ENCODE results near the gene ABCA9.

The ABCA9 gene

DNA sequence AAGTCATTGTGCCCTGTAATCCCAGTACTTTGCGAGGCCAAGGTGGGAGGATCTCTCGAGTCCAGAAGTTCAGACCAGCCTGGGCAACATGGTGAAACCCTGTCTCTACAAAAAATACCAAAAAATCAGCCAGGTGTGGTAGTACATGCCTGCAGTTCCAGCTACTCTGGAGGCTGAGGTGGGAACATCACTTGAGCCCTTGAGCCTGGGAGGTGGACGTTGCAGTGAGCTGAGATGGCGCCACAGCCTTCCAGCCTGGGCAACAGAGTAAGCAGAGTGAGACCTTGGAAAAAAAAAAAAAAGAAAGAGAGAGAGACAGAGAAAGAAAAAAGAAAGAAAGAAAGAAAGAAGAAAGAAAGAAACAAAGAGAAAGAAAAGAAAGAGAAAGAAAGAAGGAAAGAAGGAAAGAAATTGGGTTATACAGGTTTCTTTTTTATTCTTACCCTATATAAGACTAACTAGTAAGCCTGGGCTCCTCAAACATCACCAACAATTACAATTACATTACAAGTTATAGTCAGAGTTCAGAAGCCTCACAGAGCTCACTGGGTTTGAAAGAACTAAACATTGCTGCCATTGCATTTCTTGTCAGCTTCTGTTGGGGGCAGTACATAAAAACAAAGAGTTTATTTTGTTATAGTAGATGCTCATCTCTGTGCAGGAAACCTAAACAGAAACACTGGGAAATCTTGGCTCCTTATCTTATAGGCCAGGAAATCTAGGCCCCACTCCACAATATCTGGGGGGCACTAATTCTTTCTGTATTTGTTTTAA, 6.7 kb upstream of the ABCA9 start:
- no peak for DNase-seq

DNA sequence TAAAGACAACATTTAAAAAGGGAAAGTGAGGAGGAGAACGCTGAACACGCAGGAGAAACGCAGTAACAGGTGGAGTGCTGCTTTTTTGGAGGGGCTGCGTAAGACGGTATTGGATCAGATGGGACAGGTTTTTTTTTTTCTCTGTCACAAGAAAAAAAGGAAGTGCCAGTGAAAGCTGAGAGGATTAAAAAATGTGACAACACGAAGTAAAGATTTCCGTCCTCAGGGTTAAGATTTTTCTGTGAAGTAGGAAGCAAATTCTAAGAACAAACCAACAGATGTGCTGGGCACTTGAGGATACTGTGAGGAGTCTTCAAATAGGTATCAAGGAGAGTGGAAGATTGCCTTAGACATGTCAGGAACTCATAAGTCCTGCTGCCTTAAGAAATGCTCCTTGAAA, 5.8 kb upstream of the ABCA9 start:
- no peak for DNase-seq

DNA sequence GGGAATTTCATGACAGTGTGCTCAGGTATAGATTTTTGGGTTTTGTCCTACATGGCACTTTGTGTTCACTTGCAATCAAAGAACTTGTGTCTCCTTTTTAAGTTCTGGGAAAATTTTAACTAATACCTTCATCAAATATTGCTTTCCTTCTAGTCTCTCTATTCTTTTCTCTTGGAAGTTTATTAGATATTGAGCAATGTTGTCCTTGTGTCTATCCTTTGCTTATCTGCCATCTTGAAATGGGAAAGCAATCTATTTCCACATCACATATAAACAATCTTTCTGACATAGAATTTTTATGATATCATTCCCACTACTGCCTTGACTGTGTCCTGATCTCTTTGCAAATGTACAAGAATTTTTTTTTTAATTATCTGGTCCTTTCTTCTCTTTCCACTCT, 4.4 kb upstream of the ABCA9 start:
- no peak for DNase-seq

DNA sequence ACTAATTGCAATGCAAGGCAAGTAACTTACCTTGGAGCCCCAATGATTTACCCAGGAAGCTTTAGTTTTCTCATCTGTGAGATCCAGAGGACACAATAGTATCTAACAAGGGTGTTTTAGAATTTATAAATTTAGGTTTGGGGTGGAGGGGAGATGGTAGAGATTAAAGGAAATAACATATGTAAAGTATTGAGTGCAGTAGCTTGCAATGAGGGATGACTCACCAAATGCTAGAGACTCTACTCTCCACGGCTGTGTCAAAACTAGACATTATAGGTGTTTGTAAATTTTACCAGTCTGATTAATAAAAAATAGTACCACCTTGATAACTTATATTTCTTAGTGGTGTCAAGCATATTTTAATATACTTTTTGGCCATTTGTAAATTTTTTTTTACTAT, 3.7 kb upstream of the ABCA9 start:
- no peak for DNase-seq

DNA sequence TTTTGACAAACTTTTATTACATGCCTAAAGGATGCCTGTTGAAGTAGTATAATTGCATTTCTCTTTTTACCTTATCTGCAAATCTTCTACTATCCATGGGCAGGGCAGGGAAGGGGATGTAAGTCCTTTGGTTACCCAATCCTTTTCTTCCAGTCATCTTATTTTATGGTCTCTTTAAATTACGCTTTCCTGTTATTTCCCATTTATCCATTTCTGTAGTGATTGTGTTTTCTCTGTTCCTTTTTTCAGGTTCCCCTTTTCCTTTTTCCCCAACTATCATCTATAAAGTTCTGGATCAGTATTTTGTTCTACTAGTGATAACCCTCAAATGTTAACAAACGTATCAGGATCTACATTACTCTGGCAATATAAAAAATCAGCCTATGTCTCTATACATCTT, 3.3 kb upstream of the ABCA9 start:
- DNase-seq, result no peak

DNA sequence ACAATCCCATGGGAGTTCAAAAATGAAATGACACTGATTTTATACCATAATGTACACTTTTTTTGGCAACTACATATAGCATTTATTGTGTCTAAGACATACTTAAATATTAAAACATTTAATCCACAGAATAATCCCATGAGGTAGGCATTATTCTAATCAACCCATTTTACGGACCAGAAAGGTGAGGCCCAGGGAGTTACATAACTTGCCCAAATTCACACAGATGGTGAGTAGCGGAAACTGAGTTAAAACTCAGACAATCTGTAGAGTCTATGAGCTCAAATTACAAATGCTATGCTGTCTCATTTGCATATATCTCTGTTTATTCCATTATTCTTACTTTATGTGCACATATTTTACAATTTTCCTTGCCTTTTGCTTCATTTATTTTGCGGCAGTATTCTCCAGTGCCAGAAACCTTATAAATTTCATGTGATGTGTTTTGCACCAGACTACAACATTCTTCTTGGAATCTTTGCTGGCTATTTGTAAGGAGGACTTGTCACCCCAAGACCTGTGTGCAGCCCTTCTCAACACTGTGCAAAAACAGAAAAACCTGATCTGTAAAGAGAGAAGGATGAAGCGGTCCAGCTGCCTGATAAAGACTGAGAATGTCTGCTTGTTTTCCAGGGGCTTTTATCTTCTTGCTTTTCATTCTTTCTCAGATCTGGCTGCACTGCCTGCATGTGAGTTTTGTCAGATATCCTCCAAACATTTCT, 2.3 kb upstream of the ABCA9 start:
- no peak for DNase-seq

DNA sequence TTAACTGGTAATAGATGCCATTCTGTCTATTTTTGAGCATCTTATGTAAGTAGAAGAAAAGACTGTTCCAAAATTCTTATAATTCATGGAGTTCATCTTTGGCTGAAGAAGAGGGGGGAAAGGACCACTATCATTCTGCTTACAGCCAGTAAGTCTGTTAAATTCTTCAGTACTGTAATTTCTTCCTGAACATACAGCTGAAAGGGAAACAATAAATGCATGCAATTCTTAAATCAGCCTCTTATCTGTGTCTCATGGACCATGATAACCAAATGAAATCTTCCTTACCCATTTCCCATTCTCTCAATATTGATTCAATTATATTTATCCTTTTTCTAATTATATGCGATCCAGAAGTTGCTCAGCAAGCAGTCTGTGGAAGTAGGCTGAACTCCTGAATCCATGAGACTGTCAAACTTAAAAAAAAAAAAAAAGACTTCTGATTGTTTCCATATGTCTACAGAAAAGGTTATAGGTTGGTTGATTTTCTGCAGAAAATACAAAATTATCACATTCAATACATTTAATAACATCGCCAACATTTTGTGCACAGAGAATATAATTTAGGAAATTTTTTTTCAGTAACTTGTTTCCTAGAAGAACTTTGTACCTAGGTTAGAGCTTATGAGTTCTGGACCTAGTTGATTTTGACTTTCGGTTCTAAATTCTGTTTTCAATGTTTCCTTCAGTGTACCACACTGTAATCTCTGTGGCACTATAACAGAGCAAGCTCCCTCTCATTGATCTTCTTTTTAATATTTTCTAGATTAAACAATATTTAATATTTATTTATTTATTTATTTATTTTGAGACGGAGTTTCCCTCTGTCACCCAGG, 1.2 kb upstream of the ABCA9 start:
- no peak for DNase-seq

DNA sequence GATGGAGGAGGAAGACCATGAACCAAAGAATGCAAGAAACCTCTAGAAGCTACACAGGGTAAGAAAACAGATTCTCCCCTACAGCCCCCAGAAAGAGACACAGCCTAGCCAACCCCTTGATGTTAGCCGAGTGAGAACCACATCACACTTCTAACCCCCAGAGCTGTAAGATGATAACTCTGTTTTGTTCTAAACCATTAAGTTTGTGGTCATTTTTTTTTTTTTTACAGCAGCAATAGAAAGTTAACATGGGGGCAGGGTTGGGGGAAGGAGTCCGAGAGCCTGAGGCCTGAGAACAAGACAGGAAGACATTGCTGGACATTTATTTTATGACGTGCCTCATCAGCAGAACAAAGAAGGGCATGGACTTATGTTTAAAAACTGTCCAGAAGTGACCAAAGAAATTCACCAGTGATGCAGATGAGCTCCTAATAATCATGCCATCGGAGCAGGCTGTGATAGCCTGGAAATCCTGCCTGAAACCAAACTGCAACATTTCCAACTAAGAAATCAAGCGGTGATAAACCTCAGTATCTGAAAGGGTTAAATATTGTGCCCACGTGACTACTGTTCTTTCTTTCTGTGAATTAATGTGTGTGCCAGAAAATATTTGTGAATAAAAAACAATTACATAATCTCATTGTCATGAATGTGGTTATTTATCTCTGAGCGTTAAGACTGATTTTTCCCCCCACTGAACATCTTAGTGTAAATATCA, 1.1 kb downstream of the ABCA9 start:
- no peak for DNase-seq

DNA sequence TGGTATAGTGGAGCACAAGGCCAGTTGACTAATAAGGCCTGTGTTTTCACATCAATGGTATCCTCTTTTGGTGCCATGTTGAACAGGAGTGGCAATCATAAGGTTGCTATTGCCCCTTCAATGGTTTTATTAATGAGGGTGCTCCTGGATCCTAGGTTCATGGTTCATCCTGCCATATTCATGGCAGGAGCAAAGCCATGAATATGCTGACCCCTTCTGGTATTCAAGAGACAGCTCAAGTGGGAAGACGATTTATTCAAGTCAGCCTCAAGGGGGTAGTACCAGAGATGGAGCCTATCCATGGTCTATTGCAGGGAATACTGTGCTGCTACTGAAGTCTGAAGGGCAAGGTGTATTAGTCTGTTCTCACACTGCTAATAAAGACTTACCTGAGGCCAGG, 2.6 kb downstream of the ABCA9 start:
- DNase-seq, result no peak

DNA sequence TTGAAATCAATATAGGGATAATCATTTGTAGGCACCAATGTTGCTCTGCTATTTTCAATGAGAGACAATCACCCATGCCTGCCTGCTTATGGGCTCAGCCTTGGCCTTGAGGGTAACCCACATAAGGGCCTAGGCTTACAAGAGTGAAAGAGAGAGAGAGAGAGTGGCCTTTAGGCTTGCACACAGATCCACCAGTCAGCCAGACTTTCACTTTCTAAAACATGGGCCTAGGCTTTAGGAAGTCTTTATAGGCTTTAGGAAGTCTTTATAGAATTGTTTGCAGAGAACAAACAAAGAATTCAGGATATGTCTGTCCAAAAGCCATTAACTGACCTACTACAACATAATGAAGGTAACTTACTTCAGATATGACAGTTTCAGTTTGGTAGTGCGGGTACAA, 3.4 kb downstream of the ABCA9 start:
- DNase-seq, result no peak

DNA sequence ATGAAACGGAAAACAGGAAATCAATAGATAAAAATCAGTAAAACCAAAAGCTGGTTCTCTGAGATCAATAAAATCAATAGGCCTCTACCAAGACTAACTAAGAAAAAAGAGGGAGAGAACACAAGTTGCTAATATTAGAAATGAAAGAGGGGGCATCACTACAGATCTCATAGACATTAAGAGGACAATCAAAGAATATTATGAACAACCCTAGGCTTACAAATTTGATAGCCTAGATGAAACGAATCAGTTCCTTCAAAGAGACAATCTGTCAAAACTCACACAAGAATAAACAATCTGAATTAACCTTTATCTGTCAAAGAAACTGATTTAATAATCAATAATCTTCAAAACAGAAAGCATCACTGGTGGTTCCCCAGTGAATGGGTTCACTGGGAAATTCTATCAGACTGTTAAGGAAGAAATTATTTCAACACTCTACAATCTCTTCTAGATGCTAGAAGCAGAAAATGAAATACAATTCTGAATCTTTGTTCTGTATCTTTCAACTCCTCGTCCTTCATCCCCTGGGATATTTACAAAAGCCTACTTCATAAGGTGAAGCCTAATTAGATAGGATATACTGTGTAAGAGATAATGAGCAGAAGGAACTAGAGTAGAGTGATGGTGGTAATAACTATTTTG, 4.4 kb downstream of the ABCA9 start:
- DNase-seq, result no peak

DNA sequence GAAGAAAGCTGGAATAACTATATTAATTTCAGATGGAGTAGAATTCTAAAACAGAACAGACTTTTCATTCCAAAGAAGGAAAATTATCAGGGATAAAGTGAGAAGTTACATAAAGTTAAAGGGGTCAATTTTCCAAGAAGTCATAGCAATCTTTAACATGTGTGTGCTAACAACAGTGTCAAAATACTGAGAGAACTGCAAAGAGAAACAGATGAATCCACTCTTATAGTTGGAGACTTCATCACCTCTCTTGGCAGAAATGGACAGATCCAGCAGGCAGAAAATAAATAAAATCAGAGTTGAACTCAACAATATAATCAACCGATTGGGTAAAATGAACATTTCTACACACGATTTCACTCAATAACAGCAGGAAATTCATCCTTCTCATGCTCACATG, 5.4 kb downstream of the ABCA9 start:
- DNase-seq, result no peak

DNA sequence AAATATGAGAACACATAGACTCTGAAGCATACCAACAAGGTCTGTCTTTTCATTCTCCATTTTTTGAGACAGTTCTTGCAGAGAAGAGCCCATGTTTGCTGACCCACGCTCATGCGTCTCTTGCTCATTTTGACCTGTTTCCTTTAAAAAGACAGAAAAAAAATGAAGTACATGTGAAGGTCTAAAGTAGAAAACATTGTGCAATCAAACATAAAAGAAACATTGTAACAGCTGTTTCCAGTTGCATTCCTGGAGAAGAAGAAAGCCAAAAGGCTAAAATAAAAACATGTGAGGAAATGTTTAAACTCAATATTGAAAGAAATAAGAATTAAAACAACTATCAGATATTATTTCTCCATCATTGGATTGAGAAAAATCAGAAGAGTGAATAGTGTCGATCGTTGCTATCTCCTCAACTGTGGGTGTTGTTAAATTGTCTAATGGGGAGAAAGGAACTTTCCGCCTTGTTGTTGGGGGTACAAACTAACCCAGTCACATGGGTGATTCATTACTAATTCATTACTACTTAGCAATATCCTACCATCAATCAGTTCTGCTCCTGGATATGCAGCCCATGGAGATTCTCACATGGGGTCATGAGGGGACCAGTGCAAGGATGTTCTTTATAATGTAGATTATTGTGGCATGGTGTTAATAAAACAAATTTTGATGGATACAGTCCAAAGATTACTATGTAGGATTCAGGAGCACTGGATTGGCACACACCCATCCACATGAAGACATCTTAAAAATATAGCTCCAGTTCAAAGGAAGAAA, 9.5 kb downstream of the ABCA9 start:
- DNase-seq, result no peak

DNA sequence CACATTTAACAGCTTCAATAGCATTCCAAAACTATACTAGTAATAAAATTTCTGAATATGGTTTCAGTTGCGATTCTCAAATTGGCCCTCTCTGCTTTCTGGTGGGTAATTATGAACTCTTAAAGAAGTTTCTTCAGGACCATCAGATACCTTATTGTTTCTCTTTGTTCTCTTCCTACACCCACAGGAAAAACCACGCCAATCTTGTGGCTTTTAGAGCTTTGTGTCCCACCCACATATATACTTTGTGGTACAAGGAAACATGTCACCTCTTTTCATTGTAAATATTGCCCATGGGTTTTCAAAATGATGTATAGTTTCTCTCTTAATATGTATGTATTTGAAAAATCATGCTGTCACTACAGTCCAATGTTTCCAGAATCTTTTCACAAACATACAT, 12.1 kb downstream of the ABCA9 start:
- DNase-seq, result no peak

DNA sequence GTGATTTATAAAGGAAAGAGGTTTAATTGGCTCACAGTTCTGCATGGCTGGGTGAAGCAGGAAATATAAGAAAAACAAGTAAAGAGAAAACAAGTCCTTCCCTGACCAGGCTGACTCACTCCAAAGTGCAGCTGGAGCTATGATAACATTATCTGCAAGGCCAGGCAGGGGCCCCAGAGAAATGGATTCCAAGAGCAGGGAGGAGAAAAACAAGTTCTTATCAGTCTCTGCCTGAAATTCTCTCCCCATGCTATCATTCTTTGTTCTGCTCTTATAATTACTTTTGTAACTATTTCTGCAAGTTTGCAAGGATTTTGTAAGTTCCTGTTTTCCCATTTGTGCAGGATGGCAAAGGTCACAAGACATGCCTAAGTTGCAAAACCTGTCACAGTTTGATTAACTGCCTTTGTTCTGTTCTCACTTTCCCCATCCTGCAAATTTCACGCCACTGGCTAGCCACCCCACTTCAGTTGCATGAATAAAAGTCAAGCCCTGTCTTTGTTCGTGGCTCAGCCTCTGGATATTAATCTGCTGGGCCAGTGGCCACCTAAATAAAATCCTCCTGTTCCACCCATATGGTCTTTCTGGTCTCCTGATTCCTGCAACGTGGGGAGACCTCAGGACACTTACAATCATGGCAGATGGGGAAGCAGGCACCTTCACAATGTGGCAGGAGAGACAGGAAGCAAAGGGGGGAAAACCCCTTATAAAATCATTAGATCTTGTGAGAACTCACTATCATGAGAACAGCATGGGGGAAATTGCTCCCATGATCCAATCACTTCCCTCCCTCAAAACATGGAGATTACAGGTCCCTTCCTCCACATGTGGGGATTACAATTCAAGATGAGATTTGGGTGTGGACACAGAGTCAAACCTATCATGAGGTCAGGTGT, 13.1 kb downstream of the ABCA9 start:
- no peak for DNase-seq

DNA sequence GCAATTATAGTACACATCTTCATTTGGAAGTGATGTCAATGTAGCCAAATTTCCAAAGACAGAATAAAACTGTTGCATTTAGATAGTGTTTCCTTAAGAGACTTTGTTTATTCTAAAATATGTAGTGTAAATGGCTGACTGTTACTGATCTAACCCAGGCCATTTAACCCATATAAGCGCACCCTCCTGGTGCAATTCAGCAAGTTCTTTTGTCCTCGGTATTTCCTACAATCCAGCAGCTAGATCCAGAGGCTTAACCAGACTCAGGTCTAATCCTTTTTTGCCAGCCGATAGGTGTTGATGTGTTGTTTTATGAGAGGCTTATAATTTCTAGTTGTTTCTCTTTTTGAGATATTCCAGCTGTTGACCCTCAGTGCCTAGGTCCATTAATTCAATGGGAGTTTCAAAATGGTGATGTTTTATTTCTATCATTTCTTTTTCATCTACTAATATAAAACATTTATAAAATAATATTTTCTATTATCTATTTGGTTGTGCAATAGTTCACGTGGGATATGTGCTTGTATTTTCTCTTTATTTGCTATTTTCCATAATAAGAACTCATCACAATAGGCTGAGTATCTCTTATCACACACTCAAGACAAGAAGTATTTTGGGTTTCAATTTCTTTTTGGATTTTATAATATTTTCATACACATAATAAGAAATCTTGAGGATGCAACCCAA, 14.5 kb downstream of the ABCA9 start:
- DNase-seq, result no peak

DNA sequence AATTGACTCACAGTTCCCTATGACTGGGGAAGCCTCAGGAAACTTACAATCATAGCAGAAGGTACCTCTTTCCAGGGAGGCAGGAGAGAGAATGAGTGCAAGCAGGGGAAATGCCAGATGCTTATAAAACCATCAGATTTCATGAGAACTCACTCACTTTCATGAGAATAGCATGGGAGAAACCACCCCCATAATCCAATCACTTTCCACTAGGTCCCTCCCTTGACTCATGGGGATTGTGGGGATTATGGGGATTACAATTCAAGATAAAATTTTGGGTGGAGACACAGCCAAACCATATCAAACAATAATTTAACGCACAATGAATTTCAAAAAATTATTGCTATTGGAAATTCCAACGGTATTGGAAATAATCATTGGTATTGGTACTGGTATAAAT, 15.1 kb downstream of the ABCA9 start:
- DNase-seq, result no peak

DNA sequence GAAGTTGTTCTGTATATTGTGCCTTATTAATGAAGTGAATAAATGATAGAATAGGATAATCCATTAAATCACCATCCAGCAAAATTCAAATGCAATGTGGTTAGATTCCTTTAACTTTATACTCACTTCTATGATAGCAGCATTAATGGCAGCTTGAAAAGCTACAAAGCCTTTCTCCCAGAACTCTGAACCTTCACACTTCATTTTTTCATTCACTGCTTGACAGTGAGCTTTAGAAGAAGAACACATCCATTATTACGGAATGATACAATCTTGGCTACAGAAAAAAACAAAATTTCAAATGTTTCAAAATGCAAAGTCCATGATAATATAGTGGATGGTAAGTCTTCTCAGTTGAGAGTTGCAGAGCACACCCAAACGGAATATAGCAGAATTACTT, 16.4 kb downstream of the ABCA9 start:
- DNase-seq, result no peak

DNA sequence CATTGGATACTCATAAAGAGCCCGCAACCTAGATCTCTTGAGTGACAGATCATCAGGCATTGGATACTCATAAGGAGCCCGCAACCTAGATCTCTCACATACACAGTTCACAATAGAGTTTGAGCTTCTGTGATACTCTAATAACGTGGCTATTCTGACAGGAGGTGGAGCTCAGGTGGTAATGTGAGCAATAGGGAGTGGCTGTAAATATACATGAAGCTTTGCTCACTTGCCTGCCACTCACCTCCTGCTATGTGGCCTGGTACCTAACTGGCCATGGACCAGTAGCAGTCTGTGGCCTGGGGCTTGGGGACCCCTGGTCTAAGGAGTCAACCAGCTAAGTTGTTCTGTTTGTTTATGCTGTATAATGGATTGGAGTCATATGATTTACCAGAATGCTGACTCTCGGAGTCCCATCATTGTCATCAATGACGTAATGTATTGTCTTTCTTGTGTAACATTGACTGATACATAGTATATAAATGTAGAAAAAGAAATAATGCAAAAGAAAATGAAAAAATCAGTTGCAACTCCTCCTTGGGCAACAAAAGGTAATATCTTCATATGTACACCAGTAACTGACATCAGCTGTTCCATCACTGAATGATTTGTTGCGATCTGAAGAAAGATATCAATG, 17.5 kb downstream of the ABCA9 start:
- DNase-seq, result no peak

DNA sequence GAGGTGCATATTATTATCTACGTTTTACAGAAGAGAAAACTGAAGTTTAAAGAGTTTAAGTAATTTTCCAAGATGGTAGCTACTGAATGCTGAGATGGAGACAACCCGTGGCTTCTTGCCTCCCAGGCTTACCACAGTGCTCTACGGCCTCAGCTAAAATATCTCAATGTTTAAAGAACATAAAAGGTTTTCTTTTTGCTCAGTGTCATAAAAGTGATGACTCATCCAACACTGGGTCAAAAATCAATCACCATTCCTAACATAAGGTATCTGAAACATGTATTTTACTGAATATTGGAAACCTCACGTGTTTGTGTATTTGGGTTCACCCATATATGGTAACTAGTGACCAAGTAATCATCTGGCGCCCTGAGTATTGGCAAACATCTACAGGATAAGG, 18.4 kb downstream of the ABCA9 start:
- DNase-seq, result no peak

All from activated gamma-delta T cell treated with Interleukin-2 at 50 U/mL for 16 hours (primary cell).